Measurements from ENCODE around the gene FAM110D.

GRCh38 chr1:26164861-26165842 is 6.3 kb downstream of the FAM110D start:
- no peak for TF ChIP-seq POLR2A (IDR thresholded peaks at IDR 0.05)
- TF ChIP-seq CTCF (IDR thresholded peaks at IDR 0.05) = no peak
